Tibial artery (tissue), 4 donors: Measurements from ENCODE around the gene TMEM120B.
"Not testable (repeated sequence)": the region's sequence is repeated elsewhere in the genome, so short reads cannot be mapped to it uniquely, and the experiment has no call there.

Experiments
- DNase-seq, 2 donors: peaks; one replicate each; pipeline ENCODE4 v3.0.0-alpha.2; 2019
- H3K27ac ChIP-seq, 2 donors: fragments of 200-600 bp; sonication (generic) in 1 of 2; 1 replicate in 1 of 2; 2 replicates in 1 of 2; pipeline ENCODE4 v1.5.1; 2018 to 2019; ENCODE audit warnings: mild to moderate bottlenecking in 1 of 2
- H3K27me3 ChIP-seq, 2 donors: fragments of 200-600 bp; sonication (generic) in 1 of 2; one replicate each; pipeline versions ENCODE4 v1.5.1 to v1.6.0; 2016 to 2019
- H3K36me3 ChIP-seq, 3 donors: fragments of 200-600 bp; sonication (generic) in 2 of 3; one replicate each; pipeline ENCODE4 v1.5.1; 2016 to 2019; ENCODE audit warnings: mild to moderate bottlenecking in 2 of 3
- H3K4me1 ChIP-seq, 4 donors: fragments of 200-600 bp; sonication (generic) in 2 of 4; 1 replicate in 3 of 4; 2 replicates in 1 of 4; pipeline ENCODE4 v1.5.1; 2016 to 2019
- H3K4me3 ChIP-seq, 2 donors: fragments of 200-600 bp; sonication (generic) in 1 of 2; 1 replicate in 1 of 2; 2 replicates in 1 of 2; pipeline ENCODE4 v1.5.1; 2018 to 2019; ENCODE audit warnings: mild to moderate bottlenecking in 2 of 2
- H3K9me3 ChIP-seq, 3 donors: fragments of 200-600 bp; sonication (generic) in 1 of 3; one replicate each; pipeline ENCODE4 v1.5.1; 2016 to 2019
- intact Hi-C: fragments of 100-400 bp; cut with DNase I; formaldehyde crosslinking; loops from one replicate; pipeline ENCODE4 v1.15.0; 2023; ENCODE audit warnings: low total_unique reads
- TF ChIP-seq, protein P1 (sequence below), 2 experiments: fragments of 200-600 bp in 1 of 2; fragments of 450-650 bp in 1 of 2; IDR thresholded peaks; one replicate each; pipeline ENCODE4 v1.5.1; 2017 to 2019; ENCODE audit warnings: antibody characterized with exemption in 2 of 2, mild to moderate bottlenecking in 1 of 2, moderate library complexity in 1 of 2

The TMEM120B gene

DNA sequence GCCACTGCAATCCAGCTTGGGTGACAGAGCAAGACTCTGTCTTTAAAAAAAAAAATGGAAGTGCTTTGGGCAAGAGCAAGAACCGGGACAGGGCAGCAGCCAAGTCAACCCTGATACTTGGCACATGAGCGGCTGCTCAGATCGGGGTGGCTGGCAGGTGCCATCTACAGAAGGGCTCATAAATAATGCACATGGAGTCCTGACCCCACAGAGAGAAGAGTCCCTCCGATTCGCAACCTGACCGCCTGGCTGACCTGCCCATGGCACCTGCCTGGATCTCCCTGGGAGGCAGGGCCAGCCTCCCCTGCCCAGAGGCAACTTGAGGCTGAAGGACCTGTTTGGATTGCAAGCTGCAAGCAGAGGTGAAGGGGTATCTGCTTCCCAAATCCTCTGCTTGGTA, 9.6 kb upstream of the TMEM120B start:
- intact Hi-C loops = no loop called here
- no peak overlapping the region for H3K4me3 ChIP-seq
- no peaks in the 10 kb centered on the region for H3K9me3 ChIP-seq
- H3K4me1 ChIP-seq = peaks cover 0 to 6% (median 1%) of the 10 kb centered on the region in 4 donors
- peaks cover 0 to 6% of the 10 kb centered on the region in 2 donors for H3K27me3 ChIP-seq
- TF ChIP-seq, protein P1, sequence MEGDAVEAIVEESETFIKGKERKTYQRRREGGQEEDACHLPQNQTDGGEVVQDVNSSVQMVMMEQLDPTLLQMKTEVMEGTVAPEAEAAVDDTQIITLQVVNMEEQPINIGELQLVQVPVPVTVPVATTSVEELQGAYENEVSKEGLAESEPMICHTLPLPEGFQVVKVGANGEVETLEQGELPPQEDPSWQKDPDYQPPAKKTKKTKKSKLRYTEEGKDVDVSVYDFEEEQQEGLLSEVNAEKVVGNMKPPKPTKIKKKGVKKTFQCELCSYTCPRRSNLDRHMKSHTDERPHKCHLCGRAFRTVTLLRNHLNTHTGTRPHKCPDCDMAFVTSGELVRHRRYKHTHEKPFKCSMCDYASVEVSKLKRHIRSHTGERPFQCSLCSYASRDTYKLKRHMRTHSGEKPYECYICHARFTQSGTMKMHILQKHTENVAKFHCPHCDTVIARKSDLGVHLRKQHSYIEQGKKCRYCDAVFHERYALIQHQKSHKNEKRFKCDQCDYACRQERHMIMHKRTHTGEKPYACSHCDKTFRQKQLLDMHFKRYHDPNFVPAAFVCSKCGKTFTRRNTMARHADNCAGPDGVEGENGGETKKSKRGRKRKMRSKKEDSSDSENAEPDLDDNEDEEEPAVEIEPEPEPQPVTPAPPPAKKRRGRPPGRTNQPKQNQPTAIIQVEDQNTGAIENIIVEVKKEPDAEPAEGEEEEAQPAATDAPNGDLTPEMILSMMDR (IDR thresholded peaks at IDR 0.05) = no peak
- H3K36me3 ChIP-seq = no peaks in the 10 kb centered on the region
- H3K27ac ChIP-seq = no peak overlapping the region
- DNase-seq = no peak

DNA sequence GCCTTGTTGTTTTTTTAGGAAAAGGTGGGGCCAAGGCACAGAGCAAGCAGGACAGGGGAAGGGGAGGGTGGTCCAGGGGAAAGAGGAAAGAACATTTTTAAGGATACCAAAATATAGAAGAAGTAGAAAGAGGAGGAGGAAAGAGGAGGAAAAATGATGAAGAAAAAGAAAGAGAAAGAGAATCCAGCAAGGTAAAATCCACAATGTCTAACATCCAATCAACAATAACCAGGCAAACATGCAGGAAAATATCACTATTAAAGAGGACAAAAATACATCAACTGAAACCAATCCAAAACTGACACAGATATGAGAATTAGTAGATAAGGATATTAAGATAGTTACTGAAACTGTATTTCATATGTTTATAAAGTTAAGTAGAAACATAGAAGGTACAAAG, 7.0 kb upstream of the TMEM120B start:
- TF ChIP-seq, protein P1 (IDR thresholded peaks at IDR 0.05) = no peak
- Histone ChIP-seq H3K9me3 (no peaks in the 10 kb centered on the region), H3K27me3 (peaks cover 0 to 3% of the 10 kb centered on the region in 2 donors), H3K36me3 (no peaks in the 10 kb centered on the region), H3K27ac (no peak overlapping the region), H3K4me3 (no peak overlapping the region), H3K4me1 (peaks cover 0 to 6% (median 1%) of the 10 kb centered on the region in 4 donors)
- no peak for DNase-seq
- intact Hi-C loops = no loop called here

DNA sequence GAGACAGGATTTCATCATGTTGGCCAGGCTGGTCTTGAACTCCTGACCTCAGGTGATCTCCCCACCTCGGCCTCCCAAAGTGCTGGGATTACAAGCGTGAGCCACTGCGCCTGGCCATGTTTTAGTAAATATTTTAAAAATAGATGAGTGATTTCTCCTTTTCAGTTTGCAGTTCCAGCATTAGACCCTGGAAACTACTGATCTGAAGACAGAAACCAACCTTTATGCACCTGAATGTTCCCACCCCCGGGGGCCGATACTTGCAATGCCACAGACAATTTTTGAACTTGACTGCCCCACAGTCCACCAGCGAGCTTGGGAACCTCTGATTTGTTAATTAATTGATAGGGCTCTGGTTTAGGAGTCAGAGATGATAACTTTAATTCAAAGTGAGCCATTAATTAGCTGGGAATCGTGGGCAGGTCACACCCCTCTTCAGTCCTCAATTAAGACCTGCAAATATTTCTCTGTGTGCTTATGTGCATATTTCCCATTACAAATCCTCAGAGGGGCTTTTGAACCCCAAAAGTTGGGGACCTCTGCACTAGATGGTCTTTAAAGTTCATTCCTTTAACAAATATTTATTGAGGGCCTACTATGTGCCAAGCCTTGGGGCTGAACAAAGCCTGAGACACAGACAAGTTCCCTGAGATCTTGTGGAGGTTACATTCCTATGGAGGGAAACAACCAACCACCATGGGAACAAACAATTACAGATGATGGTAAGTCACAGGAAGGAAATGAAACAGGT, 4.1 kb upstream of the TMEM120B start:
- TF ChIP-seq, protein P1 (IDR thresholded peaks at IDR 0.05) = no peak
- no peak for DNase-seq
- Histone ChIP-seq H3K27me3 (no peaks in the 10 kb centered on the region), H3K36me3 (no peaks in the 10 kb centered on the region), H3K4me1 (peaks cover 0 to 15% (median 14%) of the 10 kb centered on the region in 4 donors), H3K9me3 (no peaks in the 10 kb centered on the region), H3K4me3 (no peak overlapping the region), H3K27ac (no peak overlapping the region)
- intact Hi-C loops = no loop called here

DNA sequence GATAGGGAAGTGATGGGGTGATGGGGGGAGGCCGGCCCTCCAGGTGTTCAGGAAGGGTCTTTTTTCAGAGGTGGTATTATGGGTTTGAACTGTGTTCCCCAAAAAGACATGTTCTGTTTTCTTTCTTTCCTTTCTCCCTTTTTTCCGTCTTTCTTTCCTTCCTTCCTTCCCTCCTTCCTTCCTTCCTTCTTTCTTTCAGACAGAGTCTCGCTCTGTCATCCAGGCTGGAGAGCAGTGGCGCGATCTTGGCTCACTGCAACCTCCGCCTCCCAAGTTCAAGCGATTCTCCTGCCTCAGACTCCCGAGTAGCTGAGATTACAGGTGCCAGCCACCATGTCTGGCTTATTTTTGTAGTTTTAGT, 3.5 kb upstream of the TMEM120B start:
- H3K9me3 ChIP-seq, DNase-seq, H3K27ac ChIP-seq, intact Hi-C loops, H3K4me3 ChIP-seq, H3K27me3 ChIP-seq, H3K36me3 ChIP-seq: not testable (repeated sequence)
- H3K4me1 ChIP-seq = peaks cover 0 to 19% (median 16%) of the 10 kb centered on the region in 4 donors

DNA sequence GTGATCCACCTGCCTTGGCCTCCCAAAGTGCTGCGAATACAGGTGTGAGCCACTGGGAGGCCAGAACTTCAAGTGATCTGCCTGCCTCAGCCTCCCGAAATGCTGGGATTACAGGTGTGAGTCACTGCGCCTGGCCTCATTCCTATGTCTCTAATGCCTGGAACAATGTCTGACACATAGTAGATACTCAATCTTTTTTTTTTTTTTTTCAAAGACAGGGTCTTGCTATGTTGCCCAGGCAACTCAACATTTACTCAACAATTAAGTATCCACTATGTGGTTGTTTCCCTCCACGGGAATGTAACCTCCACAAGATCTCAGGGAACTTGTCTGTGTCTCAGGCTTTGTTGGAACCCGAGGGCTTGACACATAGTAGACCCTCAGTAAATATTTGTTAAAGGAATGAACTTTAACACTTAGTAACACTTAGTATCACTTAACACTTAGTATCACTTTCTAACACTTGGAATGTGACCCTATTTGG, 3.0 kb upstream of the TMEM120B start:
- intact Hi-C loops = no loop called here
- no peak for DNase-seq
- TF ChIP-seq, protein P1 (IDR thresholded peaks at IDR 0.05) = no peak

GRCh38 chr12:121711361-121712189, 977 bp upstream of the TMEM120B start:
- Histone ChIP-seq H3K4me1 (peaks cover 0 to 19% (median 16%) of the 10 kb centered on the region in 4 donors), H3K4me3 (peak overlapping the region; percentile 69 to 98), H3K36me3 (no peaks in the 10 kb centered on the region), H3K9me3 (no peaks in the 10 kb centered on the region), H3K27me3 (no peaks in the 10 kb centered on the region), H3K27ac (peak overlapping the region; percentile 76)
- intact Hi-C loops = loop anchor here (5.0 kb wide), 1 partner anchor 41 kb away; no protein-coding TSS in a partner anchor
- no peak for DNase-seq
- TF ChIP-seq, protein P1 (IDR thresholded peaks at IDR 0.05) = no peak

More for the DNA sequence above, 3.0 kb upstream of the TMEM120B start:
- H3K9me3 ChIP-seq = no peaks in the 10 kb centered on the region
- no peak overlapping the region for H3K4me3 ChIP-seq
- no peaks in the 10 kb centered on the region for H3K27me3 ChIP-seq
- peaks cover 0 to 19% (median 16%) of the 10 kb centered on the region in 4 donors for H3K4me1 ChIP-seq
- H3K36me3 ChIP-seq = no peaks in the 10 kb centered on the region
- no peak overlapping the region for H3K27ac ChIP-seq
